ENCODE results near the gene SERPINE1.

The SERPINE1 gene

DNA sequence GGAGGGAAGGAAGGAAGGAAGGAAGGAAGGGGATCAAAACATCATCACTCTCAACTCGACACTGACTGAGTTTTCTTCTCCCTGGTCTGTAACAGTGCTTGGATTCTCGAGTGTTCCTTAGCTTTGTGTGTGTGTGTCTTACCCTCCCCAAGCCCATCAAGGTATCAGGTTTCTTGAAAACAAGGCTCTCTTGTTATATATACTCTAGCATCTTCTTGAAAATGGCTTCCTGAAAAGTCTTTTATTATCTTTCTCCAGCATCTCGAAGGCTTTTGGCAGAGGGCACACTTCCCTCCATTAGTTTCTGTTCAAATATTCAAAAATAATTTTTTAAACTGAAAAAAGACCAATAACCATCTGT lies 13.4 kb downstream of the SERPINE1 start:
- no peak for DNase-seq
- in situ Hi-C loops (cut with MboI; ENCODE audit: low pct_unique_long_range_greater_than_20kb, low sequenced_read_pairs): no loop called here

- in situ Hi-C loops (cut with MboI; ENCODE audit: low pct_unique_long_range_greater_than_20kb, low sequenced_read_pairs): no loop called here
- DNase-seq: no peak
Measured at GRCh38 chr7:101140746-101141382, 14.0 kb downstream of the SERPINE1 start.

GRCh38 chr7:101151908-101152651 lies 25.2 kb downstream of the SERPINE1 start:
- in situ Hi-C loops (cut with MboI; ENCODE audit: low pct_unique_long_range_greater_than_20kb, low sequenced_read_pairs): no loop called here
- no peak for DNase-seq

DNA sequence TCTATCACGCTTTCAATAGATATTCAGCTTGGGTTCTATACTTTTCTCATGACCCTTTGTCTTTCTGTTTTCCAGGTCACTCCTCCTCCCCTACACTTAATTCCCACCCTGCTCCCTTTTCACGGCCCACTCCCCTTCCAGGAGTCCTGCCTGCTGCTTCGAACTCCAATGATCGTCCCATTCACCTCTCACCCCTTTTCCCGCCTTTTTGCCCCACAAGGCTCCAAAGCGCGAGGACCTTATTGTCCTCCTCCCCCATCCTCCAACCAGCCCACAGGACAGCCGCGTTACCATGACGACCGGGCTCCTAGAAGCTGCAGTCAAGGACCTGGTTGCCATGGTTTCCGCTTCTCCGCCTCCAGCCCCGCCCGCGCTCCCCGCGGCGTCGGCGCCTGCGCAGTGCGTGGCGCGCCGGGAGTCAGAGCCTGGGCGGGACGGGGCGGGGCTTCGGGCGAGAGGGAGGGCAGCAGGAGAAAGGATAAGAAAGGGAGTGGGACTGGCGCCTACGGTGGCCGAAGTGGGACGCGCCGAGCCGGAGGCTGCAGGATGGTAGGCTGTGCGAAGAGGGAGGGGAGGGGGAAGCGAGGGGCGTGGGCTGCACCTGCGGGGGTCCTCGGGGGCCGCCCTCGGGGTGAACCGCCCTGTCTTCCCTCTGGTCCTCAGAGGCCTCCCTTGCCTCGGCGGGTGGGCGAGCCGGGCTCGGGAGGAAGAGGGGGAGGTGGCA lies 27.2 kb downstream of the SERPINE1 start, which contains the start of gene AP1S1:
Gene AP1S1, plus strand, starts transcription at position 508 of the 724 bp plus-strand sequence. Its CDS starts 39 bp downstream, at position 547.
- DNase-seq: peak; percentile 98
- in situ Hi-C loops (cut with MboI; ENCODE audit: low pct_unique_long_range_greater_than_20kb, low sequenced_read_pairs): no loop called here

GRCh38 chr7:101154693-101155102 lies 27.8 kb downstream of the SERPINE1 start:
- no peak for DNase-seq
- in situ Hi-C loops (cut with MboI; ENCODE audit: low pct_unique_long_range_greater_than_20kb, low sequenced_read_pairs): no loop called here

DNA sequence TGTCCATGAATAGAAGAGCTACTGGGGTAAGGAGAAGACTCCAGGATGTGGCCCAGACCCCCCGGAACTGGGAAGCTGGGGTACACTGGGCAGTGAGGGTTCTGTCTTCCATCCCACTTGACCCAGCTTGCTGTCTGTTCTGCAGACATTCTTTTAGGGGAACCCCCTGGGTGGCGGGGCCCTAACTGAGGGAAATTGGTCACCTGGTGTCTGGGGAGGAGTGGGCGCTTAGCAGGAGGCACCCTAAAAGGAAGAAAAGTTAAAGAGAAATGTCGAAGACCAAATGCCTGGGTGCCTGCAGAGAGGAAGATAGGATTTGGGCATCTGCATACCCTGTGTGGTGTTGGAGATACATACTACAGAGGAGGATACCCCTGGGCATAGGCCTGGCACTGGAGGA lies 28.4 kb downstream of the SERPINE1 start:
- no peak for DNase-seq
- in situ Hi-C loops (cut with MboI; ENCODE audit: low pct_unique_long_range_greater_than_20kb, low sequenced_read_pairs): no loop called here

GRCh38 chr7:101156277-101156676 lies 29.4 kb downstream of the SERPINE1 start:
- in situ Hi-C loops (cut with MboI; ENCODE audit: low pct_unique_long_range_greater_than_20kb, low sequenced_read_pairs): no loop called here
- no peak for DNase-seq

DNA sequence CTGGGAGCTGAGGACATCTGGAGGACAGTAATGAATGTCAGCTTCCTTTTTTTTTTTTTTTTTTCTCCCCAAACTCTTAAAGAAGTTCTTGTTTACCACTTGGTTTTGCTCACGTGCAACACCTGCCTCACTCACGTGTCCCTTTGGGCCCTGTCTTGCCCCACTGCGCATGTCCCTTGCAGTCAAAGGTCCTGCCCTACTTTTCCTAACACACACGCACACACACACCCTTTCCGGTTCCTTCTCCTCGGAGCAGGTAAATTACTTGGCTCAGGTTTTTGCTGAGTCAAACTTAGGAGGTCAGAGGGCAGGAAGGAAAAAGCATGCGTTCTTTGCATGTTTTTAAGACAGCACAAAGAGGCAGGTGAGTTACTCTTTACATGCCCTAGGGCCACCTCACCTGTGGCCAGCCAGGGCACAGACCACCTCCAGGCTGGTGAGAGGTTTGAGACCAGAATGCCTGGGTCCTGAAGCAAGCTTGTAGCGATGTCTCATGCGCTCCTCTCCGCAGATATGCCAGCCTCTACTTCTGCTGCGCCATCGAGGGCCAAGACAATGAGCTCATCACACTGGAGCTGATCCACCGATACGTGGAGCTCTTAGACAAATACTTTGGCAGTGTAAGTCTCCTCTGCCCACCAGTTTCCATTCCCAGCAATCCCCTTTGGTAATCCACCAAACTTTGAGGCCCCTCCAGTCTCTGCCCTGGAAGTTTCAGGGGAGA lies 30.1 kb downstream of the SERPINE1 start:
- no peak for DNase-seq
- in situ Hi-C loops (cut with MboI; ENCODE audit: low pct_unique_long_range_greater_than_20kb, low sequenced_read_pairs): no loop called here

GRCh38 chr7:101159696-101160674 lies 33.1 kb downstream of the SERPINE1 start:
- DNase-seq: no peak
- in situ Hi-C loops (cut with MboI; ENCODE audit: low pct_unique_long_range_greater_than_20kb, low sequenced_read_pairs): no loop called here

- no peak for DNase-seq
Measured at GRCh38 chr7:101160910-101161309, 34.0 kb downstream of the SERPINE1 start.

GRCh38 chr7:101161692-101162471 lies 35.0 kb downstream of the SERPINE1 start:
- DNase-seq: no peak
- in situ Hi-C loops (cut with MboI; ENCODE audit: low pct_unique_long_range_greater_than_20kb, low sequenced_read_pairs): no loop called here

More at GRCh38 chr7:101160910-101161309, 34.0 kb downstream of the SERPINE1 start:
- in situ Hi-C loops (cut with MboI; ENCODE audit: low pct_unique_long_range_greater_than_20kb, low sequenced_read_pairs): no loop called here

GRCh38 chr7:101162551-101163278 lies 35.8 kb downstream of the SERPINE1 start:
- in situ Hi-C loops (cut with MboI; ENCODE audit: low pct_unique_long_range_greater_than_20kb, low sequenced_read_pairs): no loop called here
- DNase-seq: peak; percentile 53

GRCh38 chr7:101163279-101164070 lies 36.6 kb downstream of the SERPINE1 start:
- in situ Hi-C loops (cut with MboI; ENCODE audit: low pct_unique_long_range_greater_than_20kb, low sequenced_read_pairs): no loop called here
- peak; percentile 64 for DNase-seq

DNA sequence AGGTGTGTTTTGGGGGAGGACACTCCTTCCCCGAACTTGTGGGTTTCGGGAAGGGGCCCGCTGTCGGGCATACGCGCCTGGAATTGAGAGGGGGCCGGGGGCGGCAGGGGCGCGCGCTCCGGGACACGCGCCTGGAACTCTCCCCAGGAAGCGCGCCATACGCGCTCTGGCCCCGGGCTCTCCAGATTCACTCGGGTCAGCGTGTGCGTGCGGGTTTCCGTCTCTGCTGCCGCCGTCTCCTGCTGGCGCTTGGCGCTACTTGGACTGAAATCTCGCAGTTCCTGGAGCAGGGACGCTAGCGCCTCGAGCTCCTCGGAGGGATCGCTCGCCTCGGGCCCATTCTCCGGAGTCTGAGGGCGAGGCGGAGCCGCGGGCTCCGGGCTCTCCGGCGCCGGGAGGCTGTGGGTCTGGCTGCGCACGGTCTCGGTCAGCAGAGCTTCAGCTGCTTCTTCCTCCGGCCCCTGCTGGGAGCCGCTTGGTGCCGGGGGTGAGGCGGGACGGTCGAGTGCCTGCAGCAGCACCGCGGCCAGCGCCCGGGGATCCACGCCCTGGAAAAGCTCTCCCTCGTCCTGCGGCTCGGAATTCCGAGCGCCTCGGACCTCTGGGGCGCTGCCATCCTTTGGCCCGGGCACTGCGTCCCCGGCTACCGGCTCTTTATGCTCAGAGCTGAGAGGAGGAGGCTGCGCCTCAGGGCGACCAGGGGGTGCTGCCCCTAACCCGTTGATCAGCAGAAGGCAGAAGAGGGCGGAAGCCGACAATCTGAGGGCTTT lies 37.4 kb downstream of the SERPINE1 start:
- DNase-seq: no peak
- in situ Hi-C loops (cut with MboI; ENCODE audit: low pct_unique_long_range_greater_than_20kb, low sequenced_read_pairs): no loop called here

GRCh38 chr7:101165075-101165957 lies 38.4 kb downstream of the SERPINE1 start, which contains the start of gene VGF:
Gene VGF (minus strand): TSS chr7:101165569. CDS start chr7:101164843, 726 bp downstream.
- peak; percentile 96 for DNase-seq
- in situ Hi-C loops (cut with MboI; ENCODE audit: low pct_unique_long_range_greater_than_20kb, low sequenced_read_pairs): no loop called here

Data from KBM-7 (cell line).